ENCODE data around the gene AOAH.

The AOAH gene

DNA sequence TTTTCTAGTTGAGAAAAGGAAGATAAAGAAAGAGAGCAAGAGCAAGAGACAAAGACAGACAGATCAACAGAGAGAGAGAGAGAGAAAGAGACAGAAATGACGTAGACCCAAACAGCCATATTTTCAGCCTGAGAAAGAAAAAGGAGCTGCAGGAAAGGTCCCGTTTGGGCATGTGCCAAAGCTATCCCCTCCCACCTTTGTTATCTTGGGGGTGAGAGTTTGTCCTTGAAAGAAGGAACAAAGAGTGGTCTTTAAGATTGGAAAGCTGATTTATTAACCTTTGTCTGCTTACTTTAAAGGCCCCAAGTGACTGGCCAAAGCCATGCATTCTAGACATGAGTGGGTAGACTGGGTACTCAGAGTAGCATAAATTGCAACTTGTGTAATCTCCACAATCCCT lies 98.2 kb downstream of the AOAH start:
- DNase-seq (ENCODE audit: low read depth), result no peak
- no peak overlapping the region for H3K4me3 ChIP-seq (ENCODE audit: low read length)
- TF ChIP-seq, protein P1, sequence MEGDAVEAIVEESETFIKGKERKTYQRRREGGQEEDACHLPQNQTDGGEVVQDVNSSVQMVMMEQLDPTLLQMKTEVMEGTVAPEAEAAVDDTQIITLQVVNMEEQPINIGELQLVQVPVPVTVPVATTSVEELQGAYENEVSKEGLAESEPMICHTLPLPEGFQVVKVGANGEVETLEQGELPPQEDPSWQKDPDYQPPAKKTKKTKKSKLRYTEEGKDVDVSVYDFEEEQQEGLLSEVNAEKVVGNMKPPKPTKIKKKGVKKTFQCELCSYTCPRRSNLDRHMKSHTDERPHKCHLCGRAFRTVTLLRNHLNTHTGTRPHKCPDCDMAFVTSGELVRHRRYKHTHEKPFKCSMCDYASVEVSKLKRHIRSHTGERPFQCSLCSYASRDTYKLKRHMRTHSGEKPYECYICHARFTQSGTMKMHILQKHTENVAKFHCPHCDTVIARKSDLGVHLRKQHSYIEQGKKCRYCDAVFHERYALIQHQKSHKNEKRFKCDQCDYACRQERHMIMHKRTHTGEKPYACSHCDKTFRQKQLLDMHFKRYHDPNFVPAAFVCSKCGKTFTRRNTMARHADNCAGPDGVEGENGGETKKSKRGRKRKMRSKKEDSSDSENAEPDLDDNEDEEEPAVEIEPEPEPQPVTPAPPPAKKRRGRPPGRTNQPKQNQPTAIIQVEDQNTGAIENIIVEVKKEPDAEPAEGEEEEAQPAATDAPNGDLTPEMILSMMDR (conservative IDR thresholded peaks at IDR 0.05; ENCODE audit: low read depth, low read length), result no peak

DNA sequence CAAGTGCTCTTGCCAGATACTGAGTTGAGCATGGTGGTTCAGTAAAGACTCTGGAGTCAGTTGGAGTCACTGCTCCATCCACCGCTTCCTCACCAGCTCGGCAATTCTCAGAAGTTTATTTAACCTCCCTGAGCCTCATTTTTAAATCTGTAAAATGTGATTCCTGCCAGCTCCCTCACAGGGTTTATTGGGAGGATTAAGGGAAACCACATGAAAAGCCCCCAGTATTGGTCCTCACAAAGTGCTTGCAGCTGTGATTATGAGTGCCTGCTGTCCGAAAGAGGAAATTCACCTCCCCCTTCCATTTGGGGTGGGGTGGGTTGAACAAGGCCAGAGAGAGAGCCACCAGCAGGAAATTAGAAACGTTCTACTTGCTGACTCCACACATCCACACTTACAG lies 99.0 kb downstream of the AOAH start:
- no peak for DNase-seq (ENCODE audit: low read depth)
- TF ChIP-seq, protein P1 (conservative IDR thresholded peaks at IDR 0.05; ENCODE audit: low read depth, low read length), result no peak
- H3K4me3 ChIP-seq (ENCODE audit: low read length), result no peak overlapping the region

DNA sequence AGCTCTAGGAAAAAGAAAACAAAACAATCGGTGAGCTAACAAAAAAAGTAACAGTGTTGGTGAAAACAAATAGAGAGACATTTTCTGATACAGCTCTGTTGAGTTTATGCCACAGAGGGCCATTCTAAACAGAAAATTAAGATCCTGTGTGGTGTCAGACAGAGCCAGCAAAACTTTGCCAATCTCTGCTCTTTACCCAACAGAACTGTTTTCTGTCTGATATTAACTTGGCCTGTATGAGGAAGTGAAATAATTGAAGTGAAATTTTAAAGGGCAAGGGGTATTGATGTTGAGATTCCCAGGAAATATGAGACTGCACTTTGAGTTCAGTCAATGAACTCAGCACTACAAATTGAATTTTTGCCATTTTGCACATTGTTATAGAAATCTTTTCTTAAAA lies 101.0 kb downstream of the AOAH start:
- no peak overlapping the region for H3K4me3 ChIP-seq (ENCODE audit: low read length)
- DNase-seq (ENCODE audit: low read depth), result no peak
- TF ChIP-seq, protein P1 (conservative IDR thresholded peaks at IDR 0.05; ENCODE audit: low read depth, low read length), result no peak

DNA sequence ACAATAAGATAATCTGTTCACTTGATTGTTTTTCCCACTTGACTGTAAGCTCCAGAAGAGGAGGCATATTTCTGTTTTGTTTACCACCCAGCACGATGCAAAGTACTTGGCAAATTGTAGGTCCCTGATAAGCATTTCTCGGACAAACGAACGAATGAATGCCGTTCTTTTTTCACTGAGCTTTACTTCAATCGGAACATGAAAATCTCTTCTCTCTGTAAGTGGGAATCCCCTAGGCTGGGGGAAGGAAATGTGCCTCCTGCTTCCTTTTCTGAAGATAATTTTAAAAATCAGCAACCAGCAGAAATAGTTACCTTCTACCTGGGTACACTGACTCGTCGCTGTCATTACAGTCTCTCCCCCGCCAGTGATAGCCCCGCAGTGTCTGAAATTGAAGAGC lies 102.9 kb downstream of the AOAH start:
- H3K4me3 ChIP-seq (ENCODE audit: low read length), result no peak overlapping the region

DNA sequence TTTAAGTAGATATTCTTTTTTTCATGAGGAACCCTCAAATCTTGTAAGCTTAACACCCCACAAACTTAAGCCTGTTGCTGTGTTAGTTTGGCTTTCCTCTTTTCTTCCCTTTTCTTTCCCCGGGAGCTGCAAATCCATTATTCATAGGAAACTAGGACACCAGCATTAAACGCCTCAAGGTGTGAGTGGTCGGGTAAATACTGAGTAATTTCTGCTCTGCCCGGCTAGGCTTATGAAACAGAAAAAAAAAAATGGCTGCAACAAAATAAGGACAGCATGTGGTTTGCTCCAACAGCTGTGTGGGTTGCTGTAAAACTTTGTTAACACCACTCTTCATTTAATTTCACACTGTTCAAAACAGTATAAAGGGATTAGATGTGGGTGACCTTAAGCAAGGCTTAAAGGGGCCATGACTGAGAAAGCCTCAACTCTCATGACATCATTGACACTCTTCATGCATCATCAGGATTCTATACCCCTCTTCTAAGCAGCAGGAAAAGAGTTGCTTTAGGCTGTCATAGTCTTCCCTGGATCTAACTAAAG lies 104.1 kb downstream of the AOAH start:
- DNase-seq (ENCODE audit: low read depth), result no peak
- TF ChIP-seq, protein P1 (conservative IDR thresholded peaks at IDR 0.05; ENCODE audit: low read depth, low read length), result no peak
- H3K4me3 ChIP-seq (ENCODE audit: low read length), result no peak overlapping the region

More for the DNA sequence above, 102.9 kb downstream of the AOAH start:
- TF ChIP-seq, protein P1 (conservative IDR thresholded peaks at IDR 0.05; ENCODE audit: low read depth, low read length), result no peak
- DNase-seq (ENCODE audit: low read depth), result no peak

DNA sequence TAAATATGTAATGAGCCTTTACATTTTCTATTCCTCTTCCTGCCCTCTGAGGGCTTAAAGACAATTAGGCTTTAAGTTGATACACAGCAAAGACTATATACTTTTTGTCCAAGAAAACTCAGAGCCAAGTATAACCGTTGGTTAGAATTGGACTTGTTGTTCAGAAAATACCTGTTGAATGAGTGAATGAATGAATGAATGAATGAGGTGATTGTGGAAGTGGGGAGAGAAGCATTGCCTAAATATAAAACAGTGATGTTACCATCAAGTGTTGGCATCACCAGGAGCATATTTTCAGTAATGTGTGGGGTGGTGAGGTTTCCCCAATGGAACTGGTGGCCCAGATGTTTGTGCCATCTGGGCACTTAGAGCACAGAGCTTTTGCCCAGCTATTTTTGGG lies 106.9 kb downstream of the AOAH start:
- TF ChIP-seq, protein P1 (conservative IDR thresholded peaks at IDR 0.05; ENCODE audit: low read depth, low read length), result no peak
- DNase-seq (ENCODE audit: low read depth), result no peak
- H3K4me3 ChIP-seq (ENCODE audit: low read length), result no peak overlapping the region

DNA sequence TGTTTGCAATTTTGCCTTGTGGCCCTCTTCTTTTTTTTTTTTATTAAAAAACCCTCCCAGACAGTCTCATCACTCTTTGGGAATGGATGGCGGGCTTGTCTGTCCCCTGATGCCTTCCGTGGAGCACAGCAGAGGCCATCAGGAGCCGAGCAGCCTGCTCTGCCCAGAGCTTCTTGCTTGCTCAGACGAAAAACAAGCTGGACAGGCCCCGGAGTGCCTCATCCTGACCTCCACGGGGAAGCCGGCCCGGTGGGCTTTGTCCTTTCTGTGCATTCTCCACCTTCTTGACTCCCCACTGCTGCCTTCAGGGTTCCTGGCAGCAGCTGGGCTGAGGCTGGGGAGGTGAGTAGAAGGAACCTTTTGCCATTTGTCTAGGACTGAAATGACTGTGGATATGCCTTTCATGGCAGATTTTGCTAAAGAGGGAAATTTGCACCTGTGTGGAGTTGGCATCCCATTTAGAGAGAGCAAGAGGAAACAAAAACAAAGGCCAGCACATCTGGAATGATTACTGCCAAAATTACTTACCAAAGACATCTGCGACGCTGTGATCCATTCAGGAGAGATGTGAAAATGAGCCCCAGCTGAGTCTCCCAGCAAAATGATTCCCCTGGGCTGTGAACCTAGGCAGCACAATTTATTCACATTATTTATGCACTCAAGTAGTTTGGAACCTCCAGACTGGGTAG lies 108.3 kb downstream of the AOAH start:
- no peak for DNase-seq (ENCODE audit: low read depth)
- TF ChIP-seq, protein P1 (conservative IDR thresholded peaks at IDR 0.05; ENCODE audit: low read depth, low read length), result no peak
- H3K4me3 ChIP-seq (ENCODE audit: low read length), result no peak overlapping the region
